Small intestine (tissue), 7 donors: ENCODE results near the gene CRYGN. TPM values are rescaled to one million over a fixed set of nuclear protein-coding genes. Genes with fewer than 3 reads are reported as not detected.

Source experiments
- DNase-seq, 2 donors: peaks; one replicate each; pipeline versions ENCODE4 v3.0.0 to v3.0.0-alpha.2; 2013
- FAIRE-seq: peaks from 2 replicates; lab custom pipeline; 2012; peaks lifted over from hg19 to GRCh38; lab: Jason Lieb, UNC
- H3K27ac ChIP-seq, 3 donors: one replicate each; pipeline ENCODE4 v1.5.1; 2013; ENCODE audit warnings: low read length in 2 of 3, mild to moderate bottlenecking in 2 of 3, control low read depth in 1 of 3, inconsistent platforms in 1 of 3, low read depth in 1 of 3, moderate library complexity in 1 of 3
- H3K27me3 ChIP-seq, 3 donors: one replicate each; pipeline ENCODE4 v1.6.1; 2013; ENCODE audit warnings: low read length in 3 of 3, inconsistent platforms in 1 of 3; ENCODE audit not compliant: control insufficient read depth in 3 of 3, insufficient read depth in 3 of 3
- H3K36me3 ChIP-seq, 3 donors: one replicate each; pipeline ENCODE4 v1.6.1; 2013; ENCODE audit warnings: low read length in 3 of 3, inconsistent platforms in 1 of 3, low read depth in 1 of 3, mild to moderate bottlenecking in 1 of 3, moderate library complexity in 1 of 3; ENCODE audit not compliant: control insufficient read depth in 3 of 3, insufficient read depth in 2 of 3
- H3K4me1 ChIP-seq, 3 donors: one replicate each; pipeline ENCODE4 v1.6.1; 2013; ENCODE audit warnings: low read length in 2 of 3, inconsistent platforms in 1 of 3, low read depth in 1 of 3, mild to moderate bottlenecking in 1 of 3, moderate library complexity in 1 of 3; ENCODE audit not compliant: control insufficient read depth in 3 of 3, insufficient read depth in 2 of 3
- H3K4me3 ChIP-seq, 3 donors: one replicate each; pipeline ENCODE4 v1.5.1; 2013; ENCODE audit warnings: low read length in 3 of 3, control low read depth in 1 of 3, inconsistent platforms in 1 of 3, low read depth in 1 of 3, mild to moderate bottlenecking in 1 of 3, moderate library complexity in 1 of 3
- H3K9me3 ChIP-seq, 2 donors: one replicate each; pipeline ENCODE4 v1.6.1; 2013; ENCODE audit warnings: low read depth in 1 of 2, low read length in 1 of 2; ENCODE audit not compliant: control insufficient read depth in 2 of 2, insufficient read depth in 1 of 2
- WGBS, 3 donors: extraction: QIAGEN DNeasy Blood & Tissue Kit; methylation state at CpG; one replicate each; pipeline ENCODE4 v1.1.7; 2013; 5-methylcytosine and 5-hydroxymethylcytosine counted together
- polyA plus RNA-seq, 4 donors: library from polyadenylated mRNA; stranded (reverse) in 3 of 4; unstranded in 1 of 4; fragments of 200-250 nt in 3 of 4; fragments of 120-200 nt in 1 of 4; gene quantifications; one replicate each; pipeline versions ENCODE4 v1.2.1 to v1.2.3, GENCODE V29; 2013
- donor health status: healthy with polysubstance abuse.
- donor health status: control.
- donor health status: control.
- donor health status: Bipolar disorder and iron deficiency.
- donor health status: healthy.

Gene CRYGN
- polyA plus RNA-seq, 4 donors: 0.06 to 0.07 TPM; not detected in 2

- Histone ChIP-seq H3K9me3 (no peaks in the 10 kb centered on the region), H3K27me3 (no peaks in the 10 kb centered on the region), H3K36me3 (peaks cover 0 to 2% (median 0%) of the 10 kb centered on the region in 3 donors), H3K4me1 (no peaks in the 10 kb centered on the region), H3K4me3 (no peak overlapping the region), H3K27ac (no peak overlapping the region)
- FAIRE-seq: no peak
- no peak for DNase-seq
- 58 to 81% (median 77%) methylated on average over 8 of the region's 8 CpGs for WGBS, 3 donors
Measured at GRCh38 chr7:151392002-151392401, 47.9 kb downstream of the CRYGN start.

GRCh38 chr7:151391358-151391730 is 48.6 kb downstream of the CRYGN start:
- Histone ChIP-seq H3K4me1 (no peaks in the 10 kb centered on the region), H3K9me3 (no peaks in the 10 kb centered on the region), H3K36me3 (peaks cover 0 to 2% (median 0%) of the 10 kb centered on the region in 3 donors), H3K27me3 (no peaks in the 10 kb centered on the region), H3K4me3 (no peak overlapping the region), H3K27ac (no peak overlapping the region)
- WGBS, 3 donors: 88 to 92% (median 91%) methylated on average over 9 of the region's 9 CpGs
- DNase-seq (no peak), FAIRE-seq (no peak)

- peaks cover 0 to 2% (median 0%) of the 10 kb centered on the region in 3 donors for H3K36me3 ChIP-seq
- WGBS, 3 donors: 72 to 78% (median 74%) methylated on average over 25 of the region's 25 CpGs
- H3K4me1 ChIP-seq: no peaks in the 10 kb centered on the region
- H3K27me3 ChIP-seq: peaks cover 0 to under 1% (median 0%) of the 10 kb centered on the region in 3 donors
- no peaks in the 10 kb centered on the region for H3K9me3 ChIP-seq
- H3K4me3 ChIP-seq: no peak overlapping the region
- H3K27ac ChIP-seq: no peak overlapping the region
- DNase-seq (no peak), FAIRE-seq (no peak)
Measured at GRCh38 chr7:151390598-151391357, 49.2 kb downstream of the CRYGN start.

GRCh38 chr7:151389768-151390597 is 50.0 kb downstream of the CRYGN start:
- Histone ChIP-seq H3K4me3 (no peak overlapping the region), H3K4me1 (no peaks in the 10 kb centered on the region), H3K9me3 (no peaks in the 10 kb centered on the region), H3K27ac (no peak overlapping the region), H3K36me3 (peaks cover 0 to 2% (median 0%) of the 10 kb centered on the region in 3 donors), H3K27me3 (peaks cover 0 to 5% (median 0%) of the 10 kb centered on the region in 3 donors)
- no peak for DNase-seq
- WGBS, 3 donors: 79 to 89% (median 80%) methylated on average over 23 to 24 of the region's 24 CpGs
- no peak for FAIRE-seq

- 89 to 92% (median 91%) methylated on average over 21 of the region's 21 CpGs for WGBS, 3 donors
Measured at GRCh38 chr7:151389096-151389767, 50.7 kb downstream of the CRYGN start.

GRCh38 chr7:151388430-151388829 is 51.5 kb downstream of the CRYGN start:
- DNase-seq (no peak), FAIRE-seq (no peak)
- peaks cover 0 to 8% (median 0%) of the 10 kb centered on the region in 3 donors for H3K27me3 ChIP-seq
- H3K9me3 ChIP-seq: no peaks in the 10 kb centered on the region
- no peaks in the 10 kb centered on the region for H3K36me3 ChIP-seq
- H3K4me3 ChIP-seq: no peak overlapping the region
- 85 to 90% (median 89%) methylated on average over 10 of the region's 10 CpGs for WGBS, 3 donors
- H3K4me1 ChIP-seq: no peaks in the 10 kb centered on the region
- no peak overlapping the region for H3K27ac ChIP-seq

More at GRCh38 chr7:151389096-151389767, 50.7 kb downstream of the CRYGN start:
- FAIRE-seq: no peak
- peaks cover 0 to 5% (median 0%) of the 10 kb centered on the region in 3 donors for H3K27me3 ChIP-seq
- peaks cover 0 to 2% (median 0%) of the 10 kb centered on the region in 3 donors for H3K36me3 ChIP-seq
- no peak overlapping the region for H3K27ac ChIP-seq
- no peaks in the 10 kb centered on the region for H3K9me3 ChIP-seq
- no peak for DNase-seq
- no peaks in the 10 kb centered on the region for H3K4me1 ChIP-seq
- H3K4me3 ChIP-seq: no peak overlapping the region

GRCh38 chr7:151388007-151388297 is 52.0 kb downstream of the CRYGN start:
- WGBS, 3 donors: 84 to 90% (median 89%) methylated on average over 8 of the region's 8 CpGs
- FAIRE-seq: no peak

More at GRCh38 chr7:151388007-151388297, 52.0 kb downstream of the CRYGN start:
- DNase-seq: no peak
- H3K27ac ChIP-seq: no peak overlapping the region
- no peaks in the 10 kb centered on the region for H3K4me1 ChIP-seq
- H3K4me3 ChIP-seq: no peak overlapping the region
- no peaks in the 10 kb centered on the region for H3K36me3 ChIP-seq
- peaks cover 0 to 11% (median 0%) of the 10 kb centered on the region in 3 donors for H3K27me3 ChIP-seq
- no peaks in the 10 kb centered on the region for H3K9me3 ChIP-seq
